Ascending aorta (tissue), 2 donors: Measurements from ENCODE around the gene EIF5AL1. TPM values are rescaled to one million over a fixed set of nuclear protein-coding genes. Genes with fewer than 3 reads are reported as not detected.

Source experiments
- DNase-seq, 2 donors: peaks; one replicate each; pipeline ENCODE4 v3.0.0-alpha.2; 2019; ENCODE audit warnings: low spot score in 2 of 2
- H3K27ac ChIP-seq, 2 donors: fragments of 200-600 bp; sonication (generic); one replicate each; pipeline ENCODE4 v1.5.1; 2016 to 2017; ENCODE audit warnings: mild to moderate bottlenecking in 1 of 2
- H3K27me3 ChIP-seq: fragments of 200-600 bp; sonication (generic); one replicate; pipeline ENCODE4 v1.5.1; 2017
- H3K36me3 ChIP-seq, 2 donors: fragments of 200-600 bp; sonication (generic); one replicate each; pipeline ENCODE4 v1.5.1; 2016
- H3K4me1 ChIP-seq, 2 donors: fragments of 200-600 bp; sonication (generic); one replicate each; pipeline ENCODE4 v1.5.1; 2016 to 2017; ENCODE audit warnings: mild to moderate bottlenecking in 1 of 2
- H3K4me3 ChIP-seq, 2 donors: fragments of 200-600 bp; sonication (generic); one replicate each; pipeline ENCODE4 v1.5.1; 2016 to 2017; ENCODE audit warnings: mild to moderate bottlenecking in 1 of 2
- H3K9me3 ChIP-seq, 2 donors: fragments of 200-600 bp; sonication (generic); one replicate each; pipeline ENCODE4 v1.5.1; 2016
- CTCF ChIP-seq, 3 experiments: fragments of 200-600 bp in 2 of 3; fragments of 450-650 bp in 1 of 3; sonication (generic) in 2 of 3; IDR thresholded peaks; one replicate each; pipeline ENCODE4 v1.5.1; 2016 to 2019; ENCODE audit warnings: antibody characterized with exemption in 3 of 3, mild to moderate bottlenecking in 1 of 3, moderate library complexity in 1 of 3
- intact Hi-C: fragments of 100-400 bp; cut with DNase I; formaldehyde crosslinking; loops from one replicate; pipeline ENCODE4 v1.15.1; 2023
- total RNA-seq: library from RNA; depleted of rRNA; stranded (reverse); fragments of >200 nt; gene quantifications from one replicate; pipeline ENCODE4 v1.1.0, GENCODE V29; 2016

The EIF5AL1 gene
- total RNA-seq, 1 donor from 2014 or later, result 0.21 TPM

GRCh38 chr10:79562135-79562756 lies 49.9 kb downstream of the EIF5AL1 start:
- H3K4me3 ChIP-seq, result peak overlapping the region in 1 of 2 donors; percentile 35
- peak; percentile 26 to 66 (median 52) for TF ChIP-seq CTCF (IDR thresholded peaks at IDR 0.05)
- H3K27me3 ChIP-seq, result no peaks in the 10 kb centered on the region
- intact Hi-C loops, result no loop called here
- no peaks in the 10 kb centered on the region for H3K4me1 ChIP-seq
- no peak for DNase-seq
- no peaks in the 10 kb centered on the region for H3K9me3 ChIP-seq
- no peak overlapping the region for H3K27ac ChIP-seq
- no peaks in the 10 kb centered on the region for H3K36me3 ChIP-seq

GRCh38 chr10:79563426-79563825 lies 51.1 kb downstream of the EIF5AL1 start:
- no peak for DNase-seq

More at GRCh38 chr10:79563426-79563825, 51.1 kb downstream of the EIF5AL1 start:
- no peaks in the 10 kb centered on the region for H3K4me1 ChIP-seq
- no peak overlapping the region for H3K27ac ChIP-seq
- H3K9me3 ChIP-seq, result no peaks in the 10 kb centered on the region
- no peak overlapping the region for H3K4me3 ChIP-seq
- H3K27me3 ChIP-seq, result no peaks in the 10 kb centered on the region
- no peak for TF ChIP-seq CTCF (IDR thresholded peaks at IDR 0.05)
- H3K36me3 ChIP-seq, result no peaks in the 10 kb centered on the region
- intact Hi-C loops, result no loop called here

Other genes starting within 250 kb of the EIF5AL1 start
- gene PPIF, start 165.1 kb upstream of the EIF5AL1 start, total RNA-seq, result 172 TPM
- gene ZCCHC24, start 66.9 kb upstream of the EIF5AL1 start, total RNA-seq, result 180 TPM
- gene SFTPA2, start 47.9 kb downstream of the EIF5AL1 start, total RNA-seq, result not detected
- gene SFTPA1, start 98.4 kb downstream of the EIF5AL1 start, total RNA-seq, result not detected
- gene NUTM2B, start 190.7 kb downstream of the EIF5AL1 start, total RNA-seq, result 4.5 TPM